Measurements from ENCODE around the gene RBPMS2. TPM values are rescaled to one million over a fixed set of nuclear protein-coding genes. Genes with fewer than 3 reads are reported as not detected.

RBPMS2 gene
- total and polyA plus RNA-seq, 2 donors (not counting 1 experiment from before 2014, with no cell fraction given) = 0.47 to 0.63 TPM

- Mint-ChIP-seq H3K4me1 (peaks cover 50% of the 10 kb centered on the region), H3K27ac (peak overlapping the region; percentile 94), H3K27me3 (no peaks in the 10 kb centered on the region), H3K9me3 (ENCODE audit: insufficient read depth) (no peaks in the 10 kb centered on the region), H3K4me3 (peak overlapping the region; percentile 95)
- intact Hi-C loops (cut with micrococcal nuclease) = loop anchor here (1.0 to 2.0 kb wide), 5 partner anchors 8 to 551 kb away; no protein-coding TSS in a partner anchor
- no peak for DNase-seq
- Histone ChIP-seq H3K27ac (ENCODE audit: low read length in 2 of 2) (peak overlapping the region; percentile 65 to 83), H3K79me2 (ENCODE audit: control insufficient read depth, insufficient read depth, low read length) (peaks cover 45% of the 10 kb centered on the region), H2AFZ (ENCODE audit: insufficient read depth, low read depth, low read length, poor library complexity, severe bottlenecking) (peak overlapping the region; percentile 88), H3K9ac (ENCODE audit: low read length) (peak overlapping the region; percentile 83), H3K9me3 (ENCODE audit: control extremely low read depth in 1 of 3, control insufficient read depth in 2 of 3, insufficient read depth in 1 of 3, low read length in 2 of 3) (no peaks in the 10 kb centered on the region), H3K4me2 (replicated peaks; ENCODE audit: low read depth, low read length, poor library complexity, severe bottlenecking) (peak overlapping the region; percentile 99), H4K20me1 (ENCODE audit: control insufficient read depth, insufficient read depth, low read length, poor library complexity, severe bottlenecking) (peaks cover 26% of the 10 kb centered on the region), H3K36me3 (replicated peaks in 1 of 2; ENCODE audit: control extremely low read depth in 1 of 2, control insufficient read depth in 1 of 2, extremely low read depth in 1 of 2, insufficient read depth in 2 of 2, low read length in 1 of 2) (peaks cover 2 to 9% of the 10 kb centered on the region in 2 experiments), H3K4me1 (ENCODE audit: control insufficient read depth in 2 of 2, insufficient read depth in 2 of 2, low read length in 2 of 2) (peaks cover 43 to 44% of the 10 kb centered on the region in 2 donors), H3K4me3 (ENCODE audit: control extremely low read depth in 1 of 5, extremely low read depth in 1 of 5, insufficient read depth in 1 of 5, low read depth in 2 of 5, low read length in 4 of 5) (peak overlapping the region; percentile 73 to 88 (median 87)), H3K27me3 (replicated peaks in 1 of 4; ENCODE audit: control extremely low read depth in 1 of 4, control insufficient read depth in 3 of 4, insufficient read depth in 4 of 4, low read length in 3 of 4) (no peaks in the 10 kb centered on the region)
- ChIA-PET CTCF (interaction anchor here (1.9 to 3.0 kb wide), 2 partner anchors 17 to 24 kb away, joined by 8 to 14 read pairs; no protein-coding TSS in a partner anchor), POLR2A (interaction anchor here (0.6 kb wide), 1 partner anchor 422 kb away, joined by 8 read pairs; no protein-coding TSS in a partner anchor)
- no peak for ATAC-seq (ENCODE audit: low read depth)
- TF ChIP-seq CTCF (IDR thresholded peaks at IDR 0.05) (no peak), EZH2 (IDR thresholded peaks at IDR 0.05; ENCODE audit: borderline replicate concordance, insufficient read depth, low read depth, low read length, poor library complexity, severe bottlenecking) (no peak)
- 93% methylated on average over 7 of the region's 7 CpGs for WGBS (ENCODE audit: insufficient coverage)
Observed at GRCh38 chr15:64703632-64703959, 71.8 kb downstream of the RBPMS2 start.

All from B cell (primary cell).